ENCODE data around the gene ENOX2.
A peak's percentile ranks its signal among the peaks of the same experiment; 100 is the strongest.
"Not testable (repeated sequence)": the region's sequence is repeated elsewhere in the genome, so short reads cannot be mapped to it uniquely, and the experiment has no call there.

Gene ENOX2

DNA sequence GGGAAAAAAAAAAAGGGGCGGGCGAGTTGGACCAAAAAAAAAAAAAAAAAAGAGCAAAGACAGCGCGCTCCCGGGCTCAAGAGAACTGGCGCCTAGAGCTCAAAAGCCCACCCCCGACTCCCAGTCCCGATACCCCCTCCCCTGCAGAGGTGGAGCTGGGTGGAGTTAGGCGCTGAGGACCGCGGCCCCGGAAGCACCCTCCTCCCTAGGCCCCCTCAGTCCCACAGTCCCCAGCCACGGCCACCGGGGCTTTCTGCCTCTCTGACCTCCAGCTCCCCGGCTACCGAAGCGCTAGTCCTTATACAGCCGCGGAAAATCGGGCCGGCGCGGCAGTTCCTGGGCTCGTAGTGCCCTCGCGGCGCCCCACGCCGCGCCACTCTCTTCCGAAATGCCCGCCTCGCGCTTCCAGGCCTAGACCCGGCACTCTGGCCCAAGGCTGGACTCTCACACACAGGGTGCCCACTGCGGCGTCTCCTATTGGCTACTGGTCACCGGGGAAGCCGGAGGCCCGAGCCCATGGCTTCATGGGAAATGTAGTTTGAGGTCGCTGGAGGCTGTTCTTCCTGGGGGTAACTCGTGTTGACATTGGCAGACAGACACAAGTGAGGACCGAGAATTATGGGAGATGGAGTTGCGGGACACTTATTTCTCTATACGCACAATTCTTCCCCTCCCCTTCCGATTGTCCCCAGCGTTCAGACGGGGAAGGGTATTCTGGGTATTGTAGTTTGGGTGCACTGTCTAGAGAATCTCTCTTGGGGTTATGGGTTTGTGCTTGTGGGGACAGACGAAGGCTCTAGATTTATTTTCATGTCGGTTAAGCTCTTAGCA is at the start of gene ENOX2:
Gene ENOX2 (minus strand): TSS at position 427 of the 831 bp plus-strand sequence. CDS start 199,993 bp downstream, outside the sequence.
- DNase-seq = peak; percentile 32 to 90

DNA sequence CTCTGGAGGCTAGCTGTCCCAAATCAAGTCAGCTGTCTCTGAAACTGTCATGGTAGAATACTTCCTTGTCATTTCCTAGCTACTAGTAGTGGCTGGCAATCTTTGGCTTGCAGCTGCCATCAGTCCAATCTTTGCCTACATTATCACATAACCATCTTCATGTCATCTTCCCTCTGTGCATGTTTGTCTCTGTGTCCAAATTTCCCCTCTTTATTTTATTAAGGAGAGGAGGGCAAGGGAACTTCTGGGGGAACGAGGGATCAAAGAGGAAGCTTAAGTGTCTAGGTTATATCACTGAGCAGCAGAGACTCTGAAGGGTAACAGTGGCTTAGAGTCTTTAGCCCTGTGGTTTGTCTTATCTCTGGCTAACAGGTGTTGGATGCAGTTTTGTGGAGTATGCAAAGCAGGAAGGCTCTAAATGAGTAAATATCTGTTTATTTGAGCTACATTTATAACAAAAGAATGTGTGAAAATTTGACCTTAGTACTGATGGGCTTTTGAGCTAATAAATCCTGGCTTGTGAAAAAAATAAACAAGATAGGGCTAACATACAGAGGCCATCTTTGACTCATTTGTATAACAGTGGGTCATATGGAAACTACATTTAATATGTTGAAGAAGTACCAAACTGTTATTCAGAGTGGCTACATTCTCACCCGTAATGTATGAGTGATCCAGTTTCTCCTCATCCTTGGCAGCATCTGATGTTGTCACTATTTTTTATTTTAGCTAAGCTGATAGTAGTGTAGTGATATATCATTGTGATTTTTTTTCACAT is 49.4 kb upstream of the ENOX2 start:
- DNase-seq = no peak

GRCh38 chrX:130944230-130944629 is 41.2 kb upstream of the ENOX2 start:
- DNase-seq = no peak

GRCh38 chrX:130937101-130937500 is 34.1 kb upstream of the ENOX2 start:
- no peak for DNase-seq

DNA sequence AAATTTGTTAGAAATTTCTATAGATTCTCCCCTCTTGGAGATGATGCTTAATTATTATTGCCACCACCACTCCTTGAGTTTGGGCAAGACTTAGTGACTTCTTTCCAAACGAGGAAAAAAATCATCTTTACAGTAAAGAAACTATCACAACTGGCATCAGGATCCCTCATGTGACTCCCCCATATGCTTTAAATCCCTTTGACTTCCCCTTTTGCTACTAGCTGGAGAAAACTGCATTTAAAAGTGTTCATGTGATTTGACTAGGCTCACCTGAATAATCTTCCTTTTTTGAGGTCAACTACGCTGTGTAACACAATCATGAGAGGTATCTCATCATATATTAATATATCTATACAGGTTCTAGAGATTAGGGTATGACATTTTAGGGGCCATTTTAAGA is 30.3 kb upstream of the ENOX2 start:
- no peak for DNase-seq

- not testable (repeated sequence) for DNase-seq
Measured at GRCh38 chrX:130920405-130920804, 17.4 kb upstream of the ENOX2 start.

- not testable (repeated sequence) for DNase-seq
Measured at GRCh38 chrX:130919676-130920075, 16.7 kb upstream of the ENOX2 start.

DNA sequence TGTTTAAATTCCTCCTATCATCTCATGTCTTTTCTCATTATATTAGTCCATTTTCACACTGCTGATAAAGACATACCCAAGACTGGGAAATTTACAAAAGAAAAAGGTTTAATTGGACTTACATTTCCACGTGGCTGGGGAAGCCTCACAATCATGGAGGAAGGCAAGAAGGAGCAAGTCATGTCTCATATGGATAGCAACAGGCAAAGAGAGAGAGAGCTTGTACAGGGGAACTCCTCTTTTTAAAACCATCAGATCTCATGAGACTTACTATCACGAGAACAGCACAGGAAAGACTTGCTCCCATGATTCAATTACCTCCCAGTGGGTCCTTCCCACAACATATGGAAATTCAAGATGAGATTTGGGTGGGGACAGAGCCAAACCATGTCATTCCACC is 15.5 kb upstream of the ENOX2 start:
- DNase-seq = not testable (repeated sequence)

- DNase-seq = peak; percentile 0 to 14
Measured at GRCh38 chrX:130916636-130917422, 13.8 kb upstream of the ENOX2 start.

GRCh38 chrX:130915302-130915701 is 12.3 kb upstream of the ENOX2 start:
- DNase-seq = no peak

- DNase-seq = no peak
Measured at GRCh38 chrX:130909469-130910136, 6.6 kb upstream of the ENOX2 start.

DNA sequence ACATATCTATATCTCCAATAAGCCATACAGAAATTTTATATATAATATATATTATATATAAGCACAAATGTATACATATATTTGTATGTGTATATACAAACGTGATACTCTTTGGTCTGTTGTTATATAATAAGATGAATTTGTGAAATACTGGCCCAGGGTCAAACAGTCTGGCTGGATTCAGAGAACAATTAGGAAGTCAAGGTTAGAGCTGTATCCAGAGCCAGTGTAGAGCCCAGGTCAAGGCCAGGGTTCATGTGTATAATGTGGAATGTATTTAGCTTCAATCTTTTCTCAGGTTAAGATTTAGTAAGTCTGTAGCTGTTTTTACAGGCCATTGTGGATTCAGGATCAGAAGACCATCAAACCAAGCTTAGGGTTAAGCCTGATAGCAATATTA is 3.8 kb upstream of the ENOX2 start:
- no peak for DNase-seq

DNA sequence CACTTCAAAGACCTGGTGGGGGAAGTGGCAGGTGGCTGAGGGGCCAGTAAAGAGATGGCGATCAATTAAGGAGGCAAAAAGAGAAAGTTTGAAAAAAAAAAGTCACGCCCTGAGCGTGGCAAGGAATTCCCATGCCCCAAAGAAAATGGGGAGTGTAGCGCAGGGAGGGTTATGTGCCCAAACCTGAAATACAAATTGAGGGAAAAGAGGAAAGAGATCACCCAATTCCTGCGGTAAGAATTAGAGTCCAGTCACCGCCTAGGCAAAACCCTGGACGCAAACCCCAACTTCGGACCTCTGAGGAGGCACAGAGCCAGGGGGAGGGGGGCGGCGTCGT is 595 bp downstream of the ENOX2 start:
- DNase-seq = no peak

GRCh38 chrX:130896802-130897501 is 6.1 kb downstream of the ENOX2 start:
- no peak for DNase-seq

- no peak for DNase-seq
Measured at GRCh38 chrX:130896026-130896425, 7.0 kb downstream of the ENOX2 start.

GRCh38 chrX:130895299-130895698 is 7.7 kb downstream of the ENOX2 start:
- DNase-seq = no peak

GRCh38 chrX:130893356-130894085 is 9.5 kb downstream of the ENOX2 start:
- no peak for DNase-seq

DNA sequence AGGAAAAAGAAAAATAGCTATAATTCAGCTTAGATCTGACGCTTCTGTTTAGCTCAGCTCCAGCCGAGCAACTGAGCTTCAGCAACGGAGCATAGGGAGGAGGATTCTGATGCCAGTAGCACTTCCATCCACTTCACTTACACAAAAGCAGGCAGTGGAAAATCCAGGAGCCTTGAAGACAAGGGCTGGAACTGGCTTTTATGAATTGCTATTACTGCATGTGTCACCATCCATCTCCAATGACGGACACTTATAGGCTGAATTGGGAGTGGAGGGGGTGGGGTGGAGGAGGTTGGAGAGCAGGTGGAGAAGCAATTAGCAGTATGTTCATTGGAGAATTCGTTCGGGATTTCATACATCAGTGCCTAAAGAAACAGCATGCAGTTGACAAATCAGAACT is 15.6 kb downstream of the ENOX2 start:
- DNase-seq = no peak

GRCh38 chrX:130885996-130886395 is 17.0 kb downstream of the ENOX2 start:
- DNase-seq = no peak

- no peak for DNase-seq
Measured at GRCh38 chrX:130885508-130885907, 17.5 kb downstream of the ENOX2 start.

DNA sequence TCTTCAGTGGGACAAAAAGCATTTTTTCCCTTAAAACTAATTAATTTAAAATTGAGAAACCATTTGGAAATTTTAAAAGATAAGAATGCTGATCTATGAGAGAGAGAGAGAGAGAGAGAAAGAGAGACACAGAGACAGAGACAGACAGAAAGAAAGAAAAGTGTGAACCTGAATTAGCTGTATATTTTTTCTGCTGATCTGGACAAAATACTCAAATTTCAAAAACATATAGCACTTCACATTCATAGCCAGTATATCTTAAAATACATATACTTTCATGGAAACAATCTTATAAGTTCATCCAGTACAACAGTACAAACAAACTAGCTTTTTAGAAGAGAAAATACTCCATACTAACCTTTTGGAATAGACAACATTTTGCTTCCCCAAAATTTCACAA is 18.4 kb downstream of the ENOX2 start:
- DNase-seq = no peak

Data from bone marrow (tissue), 2 donors.